Gastrocnemius medialis (tissue), 4 donors: ENCODE results near the gene PRPF38A.

Experiments
- POLR2A ChIP-seq, 2 donors: fragments of 450-650 bp; IDR thresholded peaks; one replicate each; pipeline ENCODE4 v1.6.1; 2017; ENCODE audit warnings: antibody characterized with exemption in 2 of 2, mild to moderate bottlenecking in 2 of 2, moderate library complexity in 2 of 2
- TF ChIP-seq, protein P1 (sequence below), 5 experiments: fragments of 450-650 bp in 3 of 5; fragments of 200-600 bp in 2 of 5; sonication (generic) in 2 of 5; IDR thresholded peaks in 4 of 5; conservative IDR thresholded peaks in 1 of 5; 1 replicate in 4 of 5; 2 replicates in 1 of 5; pipeline ENCODE4 v1.5.1; 2016 to 2019; ENCODE audit warnings: antibody characterized with exemption in 5 of 5, mild to moderate bottlenecking in 3 of 5, moderate library complexity in 3 of 5

DNA sequence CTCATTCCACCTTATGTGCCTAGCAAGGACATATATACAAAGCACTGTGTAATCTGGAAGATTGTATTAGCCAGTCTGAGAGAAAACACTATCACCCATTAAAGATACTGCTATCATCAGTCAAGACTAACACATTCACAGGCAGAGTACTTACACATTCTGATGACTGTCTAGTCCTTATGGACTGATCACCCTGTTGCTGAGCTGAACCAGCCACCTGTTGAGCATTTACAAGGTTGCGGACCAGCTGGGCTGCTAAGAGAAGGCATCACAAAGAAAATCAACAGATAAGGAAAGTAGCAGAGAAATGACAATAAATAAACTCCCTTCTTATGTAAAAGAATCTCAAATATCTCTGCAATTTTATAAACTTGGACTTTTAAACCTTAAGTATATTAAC, 30.8 kb downstream of the PRPF38A start:
- TF ChIP-seq POLR2A (IDR thresholded peaks at IDR 0.05) = no peak
- TF ChIP-seq, protein P1, sequence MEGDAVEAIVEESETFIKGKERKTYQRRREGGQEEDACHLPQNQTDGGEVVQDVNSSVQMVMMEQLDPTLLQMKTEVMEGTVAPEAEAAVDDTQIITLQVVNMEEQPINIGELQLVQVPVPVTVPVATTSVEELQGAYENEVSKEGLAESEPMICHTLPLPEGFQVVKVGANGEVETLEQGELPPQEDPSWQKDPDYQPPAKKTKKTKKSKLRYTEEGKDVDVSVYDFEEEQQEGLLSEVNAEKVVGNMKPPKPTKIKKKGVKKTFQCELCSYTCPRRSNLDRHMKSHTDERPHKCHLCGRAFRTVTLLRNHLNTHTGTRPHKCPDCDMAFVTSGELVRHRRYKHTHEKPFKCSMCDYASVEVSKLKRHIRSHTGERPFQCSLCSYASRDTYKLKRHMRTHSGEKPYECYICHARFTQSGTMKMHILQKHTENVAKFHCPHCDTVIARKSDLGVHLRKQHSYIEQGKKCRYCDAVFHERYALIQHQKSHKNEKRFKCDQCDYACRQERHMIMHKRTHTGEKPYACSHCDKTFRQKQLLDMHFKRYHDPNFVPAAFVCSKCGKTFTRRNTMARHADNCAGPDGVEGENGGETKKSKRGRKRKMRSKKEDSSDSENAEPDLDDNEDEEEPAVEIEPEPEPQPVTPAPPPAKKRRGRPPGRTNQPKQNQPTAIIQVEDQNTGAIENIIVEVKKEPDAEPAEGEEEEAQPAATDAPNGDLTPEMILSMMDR (IDR thresholded peaks at IDR 0.05 in 4 of 5, conservative IDR thresholded peaks at IDR 0.05 in 1 of 5) = no peak
